PC-3 (cell line): ENCODE data around the gene UTS2.

ENCODE experiments used
- EZH2 ChIP-seq: fragments of 300-600 bp; sonication (generic); IDR thresholded peaks from one replicate; pipeline ENCODE4 v1.6.1; 2017; ENCODE audit warnings: antibody characterized with exemption, mild to moderate bottlenecking, low read length; ENCODE audit not compliant: unreplicated experiment
- EZH2phosphoT487 ChIP-seq: fragments of 300-600 bp; sonication (generic); IDR thresholded peaks from 2 replicates; pipeline ENCODE4 v1.6.1; 2018; ENCODE audit warnings: mild to moderate bottlenecking, antibody characterized with exemption, low read length, borderline replicate concordance
- TF ChIP-seq, protein P1 (sequence below): fragments of 300-600 bp; sonication (generic); conservative IDR thresholded peaks from 2 replicates; pipeline ENCODE4 v1.5.1; 2017; ENCODE audit warnings: antibody characterized with exemption, low read depth, mild to moderate bottlenecking, low read length

- TF ChIP-seq, protein P1, sequence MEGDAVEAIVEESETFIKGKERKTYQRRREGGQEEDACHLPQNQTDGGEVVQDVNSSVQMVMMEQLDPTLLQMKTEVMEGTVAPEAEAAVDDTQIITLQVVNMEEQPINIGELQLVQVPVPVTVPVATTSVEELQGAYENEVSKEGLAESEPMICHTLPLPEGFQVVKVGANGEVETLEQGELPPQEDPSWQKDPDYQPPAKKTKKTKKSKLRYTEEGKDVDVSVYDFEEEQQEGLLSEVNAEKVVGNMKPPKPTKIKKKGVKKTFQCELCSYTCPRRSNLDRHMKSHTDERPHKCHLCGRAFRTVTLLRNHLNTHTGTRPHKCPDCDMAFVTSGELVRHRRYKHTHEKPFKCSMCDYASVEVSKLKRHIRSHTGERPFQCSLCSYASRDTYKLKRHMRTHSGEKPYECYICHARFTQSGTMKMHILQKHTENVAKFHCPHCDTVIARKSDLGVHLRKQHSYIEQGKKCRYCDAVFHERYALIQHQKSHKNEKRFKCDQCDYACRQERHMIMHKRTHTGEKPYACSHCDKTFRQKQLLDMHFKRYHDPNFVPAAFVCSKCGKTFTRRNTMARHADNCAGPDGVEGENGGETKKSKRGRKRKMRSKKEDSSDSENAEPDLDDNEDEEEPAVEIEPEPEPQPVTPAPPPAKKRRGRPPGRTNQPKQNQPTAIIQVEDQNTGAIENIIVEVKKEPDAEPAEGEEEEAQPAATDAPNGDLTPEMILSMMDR, result no peak
- TF ChIP-seq EZH2 (no peak), EZH2phosphoT487 (no peak)
Observed at GRCh38 chr1:7805460-7805859, 47.4 kb downstream of the UTS2 start.
